Amniotic epithelial cell (primary cell): ENCODE data around the gene PPT1.
A peak's percentile ranks its signal among the peaks of the same experiment; 100 is the strongest.
"Not testable (repeated sequence)": the region's sequence is repeated elsewhere in the genome, so short reads cannot be mapped to it uniquely, and the experiment has no call there.

ENCODE experiments used
- DNase-seq: peaks from one replicate; pipeline ENCODE4 v3.0.0-alpha.2; 2010; ENCODE audit warnings: low read depth

The PPT1 gene

DNA sequence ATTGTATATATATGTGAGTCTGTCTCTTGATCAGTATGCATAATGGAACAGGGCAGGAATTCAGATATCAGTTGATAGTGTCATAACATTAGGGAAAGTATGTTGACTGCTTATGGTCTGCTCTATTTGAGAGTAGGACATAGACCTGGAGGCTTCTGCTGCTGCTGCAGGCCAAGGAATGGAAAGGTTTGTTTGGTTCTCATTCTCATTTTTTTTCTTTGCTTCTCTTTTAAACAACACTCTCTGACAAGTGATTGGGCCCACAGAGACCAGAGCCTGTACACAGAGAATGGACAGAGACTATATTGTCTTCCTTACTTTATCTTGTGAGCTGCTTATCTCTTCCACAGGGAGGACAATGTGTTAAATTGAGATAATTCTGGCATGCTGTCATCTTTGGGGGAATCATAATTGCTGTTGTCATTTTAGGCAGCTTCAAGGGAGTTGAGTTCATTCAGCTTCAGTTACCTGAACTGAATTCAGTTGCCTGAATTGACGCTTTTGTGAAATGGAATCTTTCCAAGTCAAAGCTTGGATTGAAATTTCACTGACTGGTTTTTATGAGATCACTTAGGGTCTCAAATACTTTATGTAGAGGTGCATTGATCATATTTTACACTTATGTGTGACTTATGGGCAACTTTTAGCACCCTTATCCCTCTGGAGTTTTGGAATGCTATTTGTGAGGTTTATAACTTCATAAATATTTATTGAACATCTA, 39.6 kb downstream of the PPT1 start:
- no peak for DNase-seq

DNA sequence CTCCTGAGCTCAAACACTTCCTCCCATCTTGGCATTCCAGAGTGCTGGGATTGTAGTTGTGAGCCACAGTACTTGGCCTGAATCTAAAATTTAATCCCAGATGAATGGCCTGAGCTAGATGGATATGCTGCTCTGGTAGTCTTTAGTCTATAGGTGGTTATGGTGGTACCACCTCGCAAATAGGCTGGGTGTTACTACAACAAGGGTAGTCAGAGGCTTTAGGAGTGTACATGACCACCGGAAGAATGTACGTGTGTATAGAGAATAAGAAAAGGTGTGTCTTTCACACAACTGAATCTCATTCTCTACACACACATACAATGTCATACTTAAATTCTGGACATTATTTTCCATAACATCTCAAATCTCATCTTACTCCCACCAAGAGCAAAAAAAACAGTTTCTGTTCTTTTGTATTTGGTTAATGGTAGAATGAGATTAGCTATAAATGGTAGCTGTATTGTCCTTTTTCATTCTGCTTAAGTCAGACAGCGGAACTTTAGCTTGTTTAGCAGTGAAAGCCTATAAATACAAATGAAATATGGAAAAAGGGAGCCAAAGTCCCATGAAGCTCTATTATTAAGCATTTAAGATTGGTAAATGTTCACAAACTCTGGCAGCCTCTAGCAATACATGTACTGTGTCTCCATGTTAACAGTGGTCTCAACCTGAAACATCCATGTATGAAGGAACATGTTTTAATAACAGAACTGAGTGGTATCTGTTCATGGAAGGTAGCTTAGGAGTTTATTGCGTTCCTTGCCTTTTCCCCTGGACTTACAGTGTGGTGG, 40.3 kb downstream of the PPT1 start:
- DNase-seq = no peak

GRCh38 chr1:40053138-40053887, 43.7 kb downstream of the PPT1 start:
- DNase-seq = no peak

- DNase-seq = no peak
Measured at GRCh38 chr1:40050863-40051262, 46.2 kb downstream of the PPT1 start.

DNA sequence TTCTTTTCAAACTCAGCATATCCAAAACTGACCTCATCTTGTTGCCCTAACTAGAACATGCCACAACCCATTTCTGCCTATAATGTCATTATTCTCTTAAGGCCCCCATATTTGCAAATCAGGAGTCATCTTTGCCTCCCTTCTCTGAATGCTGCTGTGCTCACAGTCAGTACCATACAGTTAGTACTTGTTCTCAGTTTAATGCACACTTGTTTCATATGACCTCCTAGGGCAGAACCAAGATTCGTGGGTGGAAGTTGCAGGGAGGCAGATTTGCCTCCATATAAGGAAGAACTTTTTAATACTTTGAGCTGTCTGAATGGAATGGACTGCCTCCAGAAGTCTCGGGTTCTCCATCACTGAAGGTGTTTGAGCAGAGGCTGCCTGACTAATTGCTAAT, 47.3 kb downstream of the PPT1 start:
- DNase-seq = peak; percentile 31

- no peak for DNase-seq
Measured at GRCh38 chr1:40047769-40048168, 49.3 kb downstream of the PPT1 start.

DNA sequence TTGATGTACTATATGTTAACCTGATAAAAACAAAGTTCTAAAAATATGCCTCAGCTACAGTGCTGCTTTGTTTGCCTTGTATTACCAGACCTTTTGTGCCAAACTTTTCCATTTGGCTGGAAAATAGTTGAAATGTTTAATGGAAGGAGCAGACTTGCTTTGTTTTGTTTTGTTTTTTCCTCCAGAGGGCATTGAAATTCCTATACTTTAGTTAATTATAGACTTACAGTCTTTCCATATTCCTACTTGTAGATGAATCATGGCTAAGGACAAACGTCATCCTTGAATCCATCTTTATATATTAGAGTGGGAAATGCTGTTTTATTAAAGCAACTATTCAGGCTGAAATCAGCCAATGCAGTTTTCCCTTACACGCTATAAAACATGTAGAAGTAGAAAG, 49.8 kb downstream of the PPT1 start:
- no peak for DNase-seq

DNA sequence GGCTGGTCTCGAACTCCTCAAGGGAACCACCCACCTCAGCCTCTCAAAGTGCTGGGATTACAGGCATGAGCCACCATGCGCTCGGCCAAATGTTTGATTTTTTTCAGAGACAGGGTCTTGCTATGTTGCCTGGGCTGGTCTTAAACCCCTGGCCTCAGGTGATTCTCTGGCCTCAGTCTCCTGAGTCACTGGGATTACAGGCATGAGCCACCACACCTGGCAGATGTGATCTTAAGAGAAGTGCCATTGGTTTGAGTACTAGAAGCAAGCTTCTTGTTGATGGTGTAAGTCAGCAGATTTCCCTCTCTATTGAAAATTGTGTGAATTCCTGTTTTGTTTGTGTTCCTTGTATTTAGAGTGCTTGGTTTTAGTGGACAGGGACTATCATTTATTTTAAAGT, 51.3 kb downstream of the PPT1 start:
- no peak for DNase-seq

- peak; percentile 87 for DNase-seq
Measured at GRCh38 chr1:40045182-40045581, 51.9 kb downstream of the PPT1 start.

- DNase-seq = no peak
Measured at GRCh38 chr1:40044110-40044509, 52.9 kb downstream of the PPT1 start.

GRCh38 chr1:40042341-40042740, 54.7 kb downstream of the PPT1 start:
- DNase-seq = no peak

DNA sequence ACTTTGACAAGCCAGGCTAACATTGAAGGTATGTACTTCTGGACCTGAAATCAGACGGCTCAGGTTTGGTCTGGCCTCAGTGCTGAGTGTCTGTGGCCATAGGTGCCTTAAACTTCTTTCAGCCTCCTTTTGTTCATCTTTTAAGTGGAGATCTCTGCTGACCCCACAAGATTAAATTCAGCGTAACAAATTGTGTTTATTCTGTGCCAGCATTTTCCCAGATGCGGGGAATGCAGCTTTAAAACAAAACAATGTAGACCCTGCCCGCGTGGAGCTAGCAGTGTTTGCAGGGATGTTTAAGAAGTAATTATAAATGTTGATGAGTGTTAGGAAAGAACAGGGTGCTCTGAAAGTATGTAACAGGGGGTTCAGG, 55.6 kb downstream of the PPT1 start:
- DNase-seq = no peak

- DNase-seq = peak; percentile 97
Measured at GRCh38 chr1:40040511-40041465, 56.3 kb downstream of the PPT1 start, which contains the start of gene CAP1. CAP1 (plus strand) TSS chr1:40040729; CDS start chr1:40059347, 18,618 bp downstream.

DNA sequence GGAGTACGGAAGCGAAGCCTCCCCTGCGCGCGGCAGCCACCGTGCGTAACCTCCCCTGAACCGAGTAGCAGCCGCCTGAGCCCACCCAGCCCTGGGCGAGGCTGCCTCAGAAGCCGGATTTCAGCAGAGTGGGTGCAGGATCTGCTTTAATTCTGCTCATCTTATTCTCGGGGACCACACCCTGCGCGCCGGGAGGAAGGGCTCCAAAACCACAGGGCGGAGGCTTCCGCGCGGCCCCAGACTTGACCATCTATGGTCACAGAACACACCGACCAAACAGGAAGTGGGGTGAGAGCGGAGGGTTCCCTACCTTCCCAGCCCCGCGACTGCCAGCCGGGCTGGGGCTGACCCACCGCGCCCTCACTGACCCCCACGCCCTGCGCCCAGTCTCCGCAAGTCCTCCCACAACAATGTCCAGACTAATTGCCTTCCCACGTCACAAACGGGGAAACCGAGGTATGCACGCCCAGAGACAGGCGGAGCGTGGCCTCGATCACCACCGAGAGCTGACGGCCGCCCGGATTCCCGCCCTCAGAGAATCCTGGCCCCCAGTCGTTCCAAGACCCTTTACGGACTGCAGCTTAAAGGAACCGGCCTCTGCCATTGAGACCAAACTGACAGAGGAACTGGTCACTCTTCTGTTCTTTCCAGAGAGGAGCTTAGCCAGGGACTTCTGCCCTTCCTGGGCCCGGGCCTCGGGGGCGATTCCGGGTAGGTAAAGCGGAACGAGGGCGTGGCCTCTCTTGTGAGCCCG, 57.1 kb downstream of the PPT1 start:
- peak; percentile 91 for DNase-seq

- peak; percentile 64 for DNase-seq
Measured at GRCh38 chr1:40039245-40039756, 57.8 kb downstream of the PPT1 start.

GRCh38 chr1:40038697-40039096, 58.4 kb downstream of the PPT1 start:
- no peak for DNase-seq

DNA sequence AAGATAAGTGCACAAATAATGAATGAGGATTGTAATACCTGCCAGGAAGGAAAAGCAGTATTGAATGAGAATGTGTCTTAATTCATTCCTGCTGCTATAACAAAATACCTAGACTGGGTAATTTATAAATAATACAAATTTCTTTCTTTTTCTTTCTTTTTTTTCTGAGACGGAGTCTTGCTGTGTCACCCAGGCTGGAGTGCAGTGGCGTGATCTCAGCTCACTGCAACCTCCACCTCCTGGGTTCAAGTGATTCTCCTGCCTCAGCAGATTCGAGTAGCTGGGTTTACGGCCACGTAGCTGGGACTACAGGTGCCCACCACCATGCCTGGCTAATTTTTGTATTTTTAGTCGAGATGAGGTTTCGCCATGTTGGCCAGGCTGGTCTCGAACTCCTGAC, 59.8 kb downstream of the PPT1 start:
- not testable (repeated sequence) for DNase-seq

DNA sequence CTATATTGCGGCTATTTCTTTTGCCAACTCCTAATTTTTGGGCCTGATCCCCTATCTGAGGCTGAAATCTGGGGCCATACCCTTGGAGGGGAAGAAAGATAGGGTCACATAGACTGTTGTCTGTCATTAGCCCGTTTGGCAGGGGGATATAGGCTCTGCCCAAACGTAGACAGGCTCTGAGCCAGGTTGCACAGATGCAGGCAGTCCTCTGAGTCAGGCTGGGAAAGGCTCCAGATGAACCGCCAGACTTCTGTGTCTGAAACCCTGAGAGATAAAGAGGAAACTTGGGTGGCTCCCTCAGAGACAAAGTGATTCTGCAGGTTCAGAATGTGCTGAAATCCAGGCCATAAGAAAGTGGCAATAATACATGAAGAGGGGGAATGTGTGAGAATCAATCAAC, 60.5 kb downstream of the PPT1 start:
- peak; percentile 85 for DNase-seq

DNA sequence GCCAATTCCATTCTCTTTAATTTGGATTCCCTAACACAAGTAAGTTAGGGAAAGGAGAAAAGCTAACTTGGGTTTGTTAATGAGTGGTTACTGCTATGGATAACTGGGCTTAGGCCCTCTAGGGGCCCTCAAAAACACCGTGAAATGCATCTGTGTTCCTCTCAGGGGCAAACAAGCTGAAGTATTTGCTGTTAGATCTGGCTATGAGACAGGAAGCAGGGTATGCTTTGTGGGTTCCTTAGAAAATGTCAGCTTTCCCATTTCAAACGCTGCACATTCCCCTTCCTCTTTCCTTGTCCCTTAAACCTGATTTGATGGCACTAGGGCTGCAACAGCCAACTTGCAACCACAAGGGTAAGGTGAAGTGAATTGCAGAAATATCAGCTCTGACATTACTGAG, 62.2 kb downstream of the PPT1 start:
- no peak for DNase-seq

DNA sequence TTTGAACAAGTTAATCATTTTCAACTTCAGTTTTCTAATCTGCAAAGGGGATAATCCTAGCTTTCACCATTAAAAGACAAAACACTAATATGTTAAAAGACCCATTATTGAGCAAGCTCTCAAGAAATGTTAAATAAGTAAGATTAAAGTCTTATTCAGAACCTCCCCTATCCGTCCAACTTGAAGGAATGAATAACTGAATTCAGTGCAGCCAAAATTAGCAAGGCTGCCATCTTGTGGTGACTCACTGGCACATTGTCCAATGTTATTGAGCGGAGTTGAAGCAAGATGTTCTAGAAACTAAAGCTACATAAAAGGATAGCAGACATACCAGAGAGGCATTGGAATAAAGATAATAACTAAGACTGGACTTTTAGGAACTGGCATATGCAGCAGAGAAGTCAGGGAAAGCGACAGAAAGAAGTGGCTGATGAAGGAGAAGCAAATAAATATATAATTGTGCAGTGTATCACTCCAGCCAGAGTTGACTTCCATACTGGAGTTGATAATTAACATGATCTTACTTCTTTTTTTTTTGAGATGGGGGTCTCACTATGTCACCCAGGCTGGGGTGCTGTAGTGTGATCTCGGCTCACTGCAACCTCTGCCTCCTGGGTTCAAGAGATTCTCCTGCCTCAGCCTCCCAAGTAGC, 64.7 kb downstream of the PPT1 start:
- peak; percentile 82 for DNase-seq
